ENCODE results near the gene LRRC39.

DNA sequence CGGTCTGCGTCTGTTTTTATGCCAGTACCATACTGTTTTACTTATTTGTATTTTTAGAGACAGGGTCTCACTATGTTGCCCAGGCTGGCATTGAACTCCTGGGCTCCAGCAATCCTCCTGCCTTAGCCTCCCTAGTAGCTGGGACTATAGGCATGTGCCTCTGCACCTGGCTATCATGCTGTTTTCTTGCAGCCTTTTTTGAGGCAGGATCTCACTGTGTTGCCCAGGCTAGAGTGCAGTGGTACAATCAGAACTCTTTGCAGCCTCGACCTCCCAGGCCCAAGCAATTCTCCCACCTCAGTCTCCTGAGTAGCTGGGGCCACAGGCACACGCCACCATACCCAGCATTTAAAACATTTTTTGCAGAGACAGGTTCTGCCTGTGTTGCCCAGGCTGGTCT lies 5.3 kb upstream of the LRRC39 start:
- TF ChIP-seq CTCF (conservative IDR thresholded peaks at IDR 0.05) (no peak), ZFX (IDR thresholded peaks at IDR 0.05) (no peak)

All from C4-2B (cell line).